ENCODE results near the gene PELI1.

Gene PELI1

DNA sequence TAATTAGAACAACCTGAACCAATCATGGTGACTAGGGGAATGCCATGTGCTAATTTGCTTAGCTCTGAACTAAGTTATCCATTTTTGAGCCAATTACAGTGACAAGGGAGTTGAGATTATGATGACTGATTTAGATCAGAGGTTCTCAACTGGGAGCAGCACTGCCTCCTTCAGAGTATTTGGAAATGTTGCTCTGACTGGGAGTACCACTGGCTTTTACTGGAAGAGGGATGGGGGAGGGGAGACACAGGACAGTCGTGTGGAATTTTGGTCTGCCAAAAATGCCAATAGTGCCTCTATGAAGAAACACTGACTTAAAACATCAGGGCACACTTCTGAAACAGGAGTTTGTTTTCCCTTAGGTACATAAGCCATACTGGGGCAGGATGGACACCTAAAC is 76.9 kb downstream of the PELI1 start:
- TF ChIP-seq, protein P1, sequence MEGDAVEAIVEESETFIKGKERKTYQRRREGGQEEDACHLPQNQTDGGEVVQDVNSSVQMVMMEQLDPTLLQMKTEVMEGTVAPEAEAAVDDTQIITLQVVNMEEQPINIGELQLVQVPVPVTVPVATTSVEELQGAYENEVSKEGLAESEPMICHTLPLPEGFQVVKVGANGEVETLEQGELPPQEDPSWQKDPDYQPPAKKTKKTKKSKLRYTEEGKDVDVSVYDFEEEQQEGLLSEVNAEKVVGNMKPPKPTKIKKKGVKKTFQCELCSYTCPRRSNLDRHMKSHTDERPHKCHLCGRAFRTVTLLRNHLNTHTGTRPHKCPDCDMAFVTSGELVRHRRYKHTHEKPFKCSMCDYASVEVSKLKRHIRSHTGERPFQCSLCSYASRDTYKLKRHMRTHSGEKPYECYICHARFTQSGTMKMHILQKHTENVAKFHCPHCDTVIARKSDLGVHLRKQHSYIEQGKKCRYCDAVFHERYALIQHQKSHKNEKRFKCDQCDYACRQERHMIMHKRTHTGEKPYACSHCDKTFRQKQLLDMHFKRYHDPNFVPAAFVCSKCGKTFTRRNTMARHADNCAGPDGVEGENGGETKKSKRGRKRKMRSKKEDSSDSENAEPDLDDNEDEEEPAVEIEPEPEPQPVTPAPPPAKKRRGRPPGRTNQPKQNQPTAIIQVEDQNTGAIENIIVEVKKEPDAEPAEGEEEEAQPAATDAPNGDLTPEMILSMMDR (IDR thresholded peaks at IDR 0.05; ENCODE audit: insufficient read depth, low read depth, low read length, missing control alignments), result no peak
- no peak overlapping the region for H3K4me3 ChIP-seq (ENCODE audit: low read depth, low read length)
- DNase-seq (ENCODE audit: low read depth), result no peak

GRCh38 chr2:64065516-64065915 is 78.7 kb downstream of the PELI1 start:
- H3K4me3 ChIP-seq (ENCODE audit: low read depth, low read length), result no peak overlapping the region
- no peak for DNase-seq (ENCODE audit: low read depth)
- TF ChIP-seq, protein P1 (IDR thresholded peaks at IDR 0.05; ENCODE audit: insufficient read depth, low read depth, low read length, missing control alignments), result no peak

DNA sequence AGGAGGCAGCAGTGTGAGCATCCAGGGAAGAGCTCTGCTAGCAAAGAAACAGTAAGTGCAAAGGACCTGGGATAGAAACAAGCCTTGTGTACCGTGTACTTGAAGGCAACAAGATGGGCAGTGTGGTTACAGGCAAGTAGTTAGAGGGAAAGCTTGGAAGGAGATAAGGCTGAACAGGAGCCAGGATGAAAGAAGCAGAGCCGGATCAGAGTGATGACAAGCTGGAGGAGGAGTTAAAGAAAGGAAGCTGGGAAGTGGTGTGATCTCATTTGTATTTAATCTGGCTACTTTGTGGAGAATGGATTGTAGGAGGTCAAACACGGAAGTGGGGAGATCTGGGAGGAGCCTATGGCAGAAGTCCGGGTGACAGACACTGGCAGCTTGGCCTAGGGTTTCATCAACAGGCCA is 80.3 kb downstream of the PELI1 start:
- TF ChIP-seq, protein P1 (IDR thresholded peaks at IDR 0.05; ENCODE audit: insufficient read depth, low read depth, low read length, missing control alignments), result no peak
- no peak overlapping the region for H3K4me3 ChIP-seq (ENCODE audit: low read depth, low read length)
- no peak for DNase-seq (ENCODE audit: low read depth)

GRCh38 chr2:64063454-64063853 is 80.8 kb downstream of the PELI1 start:
- DNase-seq (ENCODE audit: low read depth), result no peak
- no peak overlapping the region for H3K4me3 ChIP-seq (ENCODE audit: low read depth, low read length)
- TF ChIP-seq, protein P1 (IDR thresholded peaks at IDR 0.05; ENCODE audit: insufficient read depth, low read depth, low read length, missing control alignments), result no peak

DNA sequence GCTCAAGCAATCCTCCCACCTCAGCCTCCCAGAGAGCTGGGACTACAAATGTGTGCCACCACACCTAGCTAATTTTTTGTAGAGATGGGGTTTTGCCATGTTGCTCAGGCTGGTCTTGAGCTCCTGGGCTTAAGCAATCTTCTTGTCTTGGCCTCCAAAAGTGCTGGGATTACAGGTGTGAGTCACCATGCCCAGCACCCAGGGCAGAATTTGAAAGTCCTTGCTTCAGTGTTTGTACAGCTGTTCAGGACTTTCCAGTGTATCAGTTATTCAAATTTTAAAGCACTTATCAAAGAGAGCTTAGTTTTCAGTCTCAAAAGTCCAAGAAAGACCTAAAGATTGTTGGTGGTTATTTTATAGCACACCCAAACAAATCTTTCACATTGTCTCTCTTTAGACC is 81.4 kb downstream of the PELI1 start:
- TF ChIP-seq, protein P1 (IDR thresholded peaks at IDR 0.05; ENCODE audit: insufficient read depth, low read depth, low read length, missing control alignments), result no peak
- no peak overlapping the region for H3K4me3 ChIP-seq (ENCODE audit: low read depth, low read length)
- peak; percentile 64 for DNase-seq (ENCODE audit: low read depth)

DNA sequence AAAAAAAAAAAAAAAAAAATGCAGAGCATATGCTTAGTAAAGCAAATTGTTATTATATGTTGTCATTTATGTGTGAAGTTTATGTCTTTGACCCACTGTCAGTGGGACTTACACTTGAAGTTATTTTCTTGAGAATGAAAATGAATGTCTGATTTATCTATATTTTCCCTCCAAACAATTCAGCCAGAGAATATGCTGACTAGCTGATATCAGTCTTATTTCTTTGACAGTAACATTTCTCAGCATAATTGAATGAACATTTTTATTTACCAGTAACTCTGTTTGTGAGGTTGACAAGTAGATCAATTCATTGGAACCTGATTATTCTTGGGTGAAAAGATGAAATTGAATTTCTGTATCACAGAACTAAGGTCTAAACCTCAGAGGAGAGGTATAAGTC is 85.0 kb downstream of the PELI1 start:
- no peak for DNase-seq (ENCODE audit: low read depth)
- H3K4me3 ChIP-seq (ENCODE audit: low read depth, low read length), result no peak overlapping the region
- TF ChIP-seq, protein P1 (IDR thresholded peaks at IDR 0.05; ENCODE audit: insufficient read depth, low read depth, low read length, missing control alignments), result no peak

DNA sequence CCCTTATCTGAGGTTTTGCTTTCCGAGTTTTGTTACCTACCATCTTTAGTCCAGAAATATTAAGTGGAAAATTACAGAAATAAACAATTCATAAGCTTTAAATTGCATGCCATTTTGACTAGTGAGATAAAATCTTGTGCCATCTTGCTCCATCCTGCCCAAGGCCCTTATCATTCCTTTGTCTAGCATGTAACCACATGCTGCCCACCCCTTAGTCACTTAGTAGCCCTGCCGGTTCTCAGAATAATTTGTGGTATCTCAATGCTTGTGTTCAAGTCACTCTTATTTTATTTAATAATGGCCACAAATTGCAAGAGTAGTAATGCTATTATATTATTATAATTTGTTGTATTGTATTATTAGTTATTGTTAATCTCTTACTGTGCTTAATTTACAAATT is 88.2 kb downstream of the PELI1 start:
- H3K4me3 ChIP-seq (ENCODE audit: low read depth, low read length), result no peak overlapping the region
- TF ChIP-seq, protein P1 (IDR thresholded peaks at IDR 0.05; ENCODE audit: insufficient read depth, low read depth, low read length, missing control alignments), result no peak
- no peak for DNase-seq (ENCODE audit: low read depth)

Data from GM12865 (cell line).